Posterior vena cava (tissue), 2 donors: ENCODE results near the gene ECI2. TPM values are rescaled to one million over a fixed set of nuclear protein-coding genes. Genes with fewer than 3 reads are reported as not detected.

Experiments
- DNase-seq: peaks from one replicate; pipeline ENCODE4 v3.0.0-alpha.2; 2020; ENCODE audit warnings: low spot score
- intact Hi-C, 2 donors: fragments of 100-400 bp; cut with DNase I; formaldehyde crosslinking; loops; one replicate each; pipeline versions ENCODE4 v1.14.1 to v1.14.2; 2022 to 2023
- total RNA-seq, 2 donors: library from RNA; stranded (reverse); fragmentation: NEBNext Ultra II Directional; extraction: Animal tissue kit (Norgen Biotek cat#: 25700); gene quantifications; one replicate each; pipeline ENCODE4 v1.2.1, GENCODE V29; 2021
- donor health status: DM: yes; HTN: yes; CAD: no.
- donor health status: DM: yes; HTN: yes; CAD: no.

ECI2 gene
- total RNA-seq, 2 donors from 2014 or later = 33.7 to 33.9 TPM

DNA sequence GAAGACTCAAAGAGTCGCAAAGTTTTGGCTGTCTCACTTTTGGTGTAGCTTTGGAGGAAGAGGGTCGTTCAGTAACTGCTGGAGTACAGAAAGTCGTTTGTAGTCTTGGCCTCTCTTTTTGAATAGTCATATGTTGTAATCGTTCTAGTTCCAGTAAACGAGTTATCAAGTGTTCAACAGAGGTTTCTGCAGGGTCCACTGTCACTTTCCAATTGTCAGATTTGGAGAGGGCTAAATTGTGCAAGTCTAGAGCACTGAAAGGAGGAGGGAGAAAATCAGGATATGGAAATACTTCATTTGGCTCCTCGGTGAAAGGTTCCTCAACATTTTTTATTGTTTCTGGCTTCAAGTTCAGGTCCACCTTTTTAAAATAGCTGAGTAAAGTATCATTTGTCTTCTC is 66.2 kb downstream of the ECI2 start:
- intact Hi-C loops = loop anchor here in 1 of 2 donors (10.0 kb wide), 1 partner anchor 86 kb away; no protein-coding TSS in a partner anchor
- DNase-seq = no peak

DNA sequence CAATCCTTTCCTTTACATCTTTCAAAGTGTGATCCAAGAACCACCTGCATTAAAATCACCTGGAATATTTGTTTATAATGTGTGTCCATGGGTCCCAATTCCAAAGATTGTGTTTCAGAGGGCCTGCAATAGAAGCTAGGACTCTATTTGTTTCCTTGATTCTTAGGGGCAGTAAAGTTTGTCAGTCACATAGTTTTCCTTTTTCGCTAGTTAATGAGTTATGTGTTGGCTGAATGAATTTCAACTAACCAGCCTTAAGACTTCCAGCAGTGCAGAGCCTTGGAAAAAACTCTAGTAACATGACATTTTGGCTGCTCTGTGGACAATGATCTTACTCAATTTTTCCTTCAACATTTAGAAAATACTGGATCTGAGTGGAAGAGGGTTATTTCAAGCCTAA is 67.7 kb downstream of the ECI2 start:
- no peak for DNase-seq
- intact Hi-C loops = loop anchor here in 1 of 2 donors (10.0 kb wide), 1 partner anchor 87 kb away; no protein-coding TSS in a partner anchor

DNA sequence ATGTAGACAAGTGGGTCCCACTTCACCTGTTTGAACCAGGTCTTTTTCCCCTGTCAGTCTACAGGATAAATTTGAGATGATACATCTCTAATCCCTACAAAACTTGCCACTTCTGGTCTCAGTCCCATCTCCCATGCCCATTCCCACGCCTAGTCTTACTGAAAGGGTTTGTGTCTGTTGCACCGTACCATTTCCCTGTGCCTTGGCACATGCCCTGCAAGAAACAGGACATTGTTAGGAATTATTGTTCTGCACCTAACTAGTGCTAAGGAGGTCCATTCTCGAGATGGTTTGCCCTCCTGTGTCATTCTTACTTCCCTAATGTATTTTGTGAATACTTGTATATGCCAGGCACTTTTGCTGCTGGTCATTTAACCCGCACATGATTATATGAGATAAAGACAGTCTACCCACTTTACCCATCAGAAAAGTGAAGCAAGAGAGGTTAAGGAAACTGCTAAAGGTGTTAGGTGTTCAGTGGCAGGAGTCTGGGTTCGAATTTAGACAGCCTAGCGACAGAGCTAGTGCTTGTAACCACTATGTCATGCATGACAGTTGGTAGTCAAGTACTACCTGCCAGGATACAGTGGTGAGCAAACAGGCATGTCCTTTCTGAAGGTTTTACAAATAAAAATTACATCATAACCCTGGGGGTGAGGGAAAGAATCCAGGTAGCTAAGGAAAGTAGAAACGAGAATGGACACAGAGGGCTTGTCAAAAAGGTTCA is 69.2 kb downstream of the ECI2 start:
- intact Hi-C loops = loop anchor here in 1 of 2 donors (10.0 kb wide), 1 partner anchor 89 kb away; no protein-coding TSS in a partner anchor
- DNase-seq = no peak

Other genes starting within 250 kb of the ECI2 start
- gene FAM217A, start 56.4 kb downstream of the ECI2 start, total RNA-seq = not detected